GM10248 (cell line): ENCODE data around the gene SNX18.
"Not testable (repeated sequence)": the region's sequence is repeated elsewhere in the genome, so short reads cannot be mapped to it uniquely, and the experiment has no call there.

Experiments used
- CTCF ChIA-PET: fragments of 300-600 bp; sonication (Branson Sonifier 250); formaldehyde crosslinking; extraction: SDS; loops from one replicate; lab custom pipeline; 2021; ENCODE audit warnings: antibody characterized with exemption; lab: Yijun Ruan, JAX
- POLR2A ChIA-PET: fragments of 350-650 bp; sonication (Branson Sonifier 250); formaldehyde crosslinking; extraction: SDS; loops from one replicate; lab custom pipeline; 2020; ENCODE audit warnings: antibody characterized with exemption; lab: Yijun Ruan, JAX
- DNase-seq: peaks from one replicate; pipeline ENCODE4 v3.0.0; 2012; ENCODE audit errors: extremely low spot score
- TF ChIP-seq, protein P1 (sequence below): IDR thresholded peaks from 2 replicates; pipeline ENCODE4 v1.5.1; 2012; ENCODE audit warnings: mild to moderate bottlenecking, low read depth; ENCODE audit errors: extremely low read depth, missing control alignments, control extremely low read depth

SNX18 gene

DNA sequence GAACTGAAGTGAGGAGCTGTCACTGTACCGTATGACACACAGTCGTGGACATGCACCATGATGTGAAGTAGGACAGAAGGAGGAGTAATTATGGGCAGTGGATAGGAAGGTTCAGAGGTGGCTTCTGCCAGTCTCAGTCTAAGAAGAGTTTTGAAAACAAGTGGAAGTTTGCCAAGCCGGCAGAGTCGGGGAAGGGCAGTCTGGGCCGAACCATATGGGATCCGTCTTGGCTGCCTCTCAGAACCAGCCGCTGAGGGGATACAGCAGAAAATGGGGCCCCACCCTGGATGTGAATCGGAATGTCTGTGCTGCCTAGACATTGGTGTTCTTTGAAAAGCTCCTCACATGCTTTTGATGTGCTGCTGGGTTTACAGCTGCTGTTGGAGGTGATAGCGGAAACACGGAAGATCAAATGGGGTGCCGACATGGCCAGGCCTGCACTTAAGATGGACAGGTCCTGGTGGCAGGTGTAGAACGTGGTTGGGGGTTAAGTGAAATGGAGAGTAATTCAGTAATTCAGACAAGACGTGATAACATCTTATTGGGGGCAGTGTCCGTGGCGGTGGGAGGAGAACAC is 11.2 kb downstream of the SNX18 start:
- CTCF ChIA-PET, result interaction anchor here (1.0 to 6.2 kb wide), 4 partner anchors 11 to 339 kb away, joined by 3 to 33 read pairs (median 6); partner anchors contain the start of gene SNX18
- TF ChIP-seq, protein P1, sequence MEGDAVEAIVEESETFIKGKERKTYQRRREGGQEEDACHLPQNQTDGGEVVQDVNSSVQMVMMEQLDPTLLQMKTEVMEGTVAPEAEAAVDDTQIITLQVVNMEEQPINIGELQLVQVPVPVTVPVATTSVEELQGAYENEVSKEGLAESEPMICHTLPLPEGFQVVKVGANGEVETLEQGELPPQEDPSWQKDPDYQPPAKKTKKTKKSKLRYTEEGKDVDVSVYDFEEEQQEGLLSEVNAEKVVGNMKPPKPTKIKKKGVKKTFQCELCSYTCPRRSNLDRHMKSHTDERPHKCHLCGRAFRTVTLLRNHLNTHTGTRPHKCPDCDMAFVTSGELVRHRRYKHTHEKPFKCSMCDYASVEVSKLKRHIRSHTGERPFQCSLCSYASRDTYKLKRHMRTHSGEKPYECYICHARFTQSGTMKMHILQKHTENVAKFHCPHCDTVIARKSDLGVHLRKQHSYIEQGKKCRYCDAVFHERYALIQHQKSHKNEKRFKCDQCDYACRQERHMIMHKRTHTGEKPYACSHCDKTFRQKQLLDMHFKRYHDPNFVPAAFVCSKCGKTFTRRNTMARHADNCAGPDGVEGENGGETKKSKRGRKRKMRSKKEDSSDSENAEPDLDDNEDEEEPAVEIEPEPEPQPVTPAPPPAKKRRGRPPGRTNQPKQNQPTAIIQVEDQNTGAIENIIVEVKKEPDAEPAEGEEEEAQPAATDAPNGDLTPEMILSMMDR, result no peak
- POLR2A ChIA-PET, result no interaction called here
- no peak for DNase-seq

GRCh38 chr5:54529565-54529964 is 12.0 kb downstream of the SNX18 start:
- ChIA-PET CTCF (interaction anchor here (1.1 to 6.2 kb wide), 3 partner anchors 12 to 338 kb away, joined by 5 to 33 read pairs (median 8); partner anchors contain the start of gene SNX18), POLR2A (no interaction called here)
- no peak for DNase-seq
- TF ChIP-seq, protein P1, result no peak

DNA sequence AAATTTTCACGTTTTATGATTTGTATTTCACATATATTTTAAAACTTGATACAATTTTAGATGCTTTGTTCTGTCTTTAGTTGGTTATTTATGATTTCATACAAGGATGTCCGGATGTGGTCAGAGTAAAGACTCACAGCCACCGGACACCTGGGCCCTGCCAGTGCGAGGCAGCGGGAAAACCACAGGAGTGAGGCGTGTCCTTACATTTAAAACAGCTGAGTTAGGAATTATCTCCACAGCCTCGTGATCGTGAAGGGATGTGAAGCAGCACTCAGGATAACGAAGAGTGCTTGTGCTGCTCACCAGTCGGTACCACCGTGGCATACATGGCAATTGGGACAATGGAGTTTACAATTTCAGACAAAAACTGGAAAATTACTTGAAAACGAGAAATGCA is 14.0 kb downstream of the SNX18 start:
- ChIA-PET CTCF (no interaction called here), POLR2A (no interaction called here)
- DNase-seq, result no peak
- TF ChIP-seq, protein P1, result no peak

GRCh38 chr5:54533541-54534190 is 16.1 kb downstream of the SNX18 start:
- DNase-seq, result no peak
- POLR2A ChIA-PET, result no interaction called here
- CTCF ChIA-PET, result interaction anchor here (0.6 to 1.5 kb wide), 3 partner anchors 10 to 311 kb away, joined by 4 to 8 read pairs (median 6); no protein-coding TSS in a partner anchor
- TF ChIP-seq, protein P1, result no peak

- ChIA-PET POLR2A (no interaction called here), CTCF (interaction anchor here (0.6 to 1.5 kb wide), 2 partner anchors 145 to 310 kb away, joined by 4 to 6 read pairs; no protein-coding TSS in a partner anchor)
- TF ChIP-seq, protein P1, result no peak
- no peak for DNase-seq
These were observed 16.8 kb downstream of the SNX18 start for GRCh38 chr5:54534191-54535004.

DNA sequence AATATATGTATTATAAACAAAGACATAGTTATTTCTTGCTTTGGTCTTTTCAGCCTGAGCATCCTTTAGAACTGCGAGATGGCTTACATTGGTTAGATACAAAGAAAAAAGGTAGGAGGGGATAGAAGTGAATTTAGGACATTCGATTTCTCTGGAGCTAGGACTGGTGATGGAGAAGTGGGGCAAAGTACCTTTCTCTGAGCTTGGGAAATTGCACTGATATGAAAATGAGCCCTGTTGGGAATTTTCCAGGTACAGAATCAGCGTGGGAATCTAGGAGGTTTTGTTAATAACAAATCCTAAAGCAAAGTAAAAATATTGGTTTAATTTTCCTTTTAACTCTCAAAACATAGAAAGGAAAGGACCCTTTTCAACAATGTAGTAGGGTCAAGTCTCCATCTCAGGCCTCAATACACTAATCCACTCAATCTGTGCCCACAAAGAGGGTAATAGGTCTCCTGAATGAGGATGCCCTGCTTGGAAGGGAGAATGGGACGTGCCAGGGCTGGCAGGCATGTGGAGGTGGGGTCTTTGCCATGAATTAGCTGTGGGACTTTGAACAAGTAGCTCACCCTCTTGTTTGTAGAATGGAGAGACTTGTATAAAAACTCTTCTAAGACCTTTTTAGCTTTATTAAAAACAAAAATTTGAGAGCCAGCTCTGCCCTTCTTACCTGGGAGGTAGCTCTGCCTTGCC is 17.7 kb downstream of the SNX18 start:
- no peak for DNase-seq
- TF ChIP-seq, protein P1, result no peak
- POLR2A ChIA-PET, result no interaction called here
- CTCF ChIA-PET, result interaction anchor here (1.2 to 1.5 kb wide), 2 partner anchors 25 to 309 kb away, joined by 3 to 4 read pairs; no protein-coding TSS in a partner anchor

GRCh38 chr5:54536375-54536774 is 18.8 kb downstream of the SNX18 start:
- DNase-seq, POLR2A ChIA-PET: not testable (repeated sequence)
- CTCF ChIA-PET, result interaction anchor here (1.2 to 1.5 kb wide), 2 partner anchors 24 to 308 kb away, joined by 3 to 4 read pairs; no protein-coding TSS in a partner anchor

GRCh38 chr5:54536861-54537260 is 19.3 kb downstream of the SNX18 start:
- POLR2A ChIA-PET, DNase-seq: not testable (repeated sequence)
- CTCF ChIA-PET, result interaction anchor here (1.3 kb wide), 1 partner anchor 10 kb away, joined by 4 read pairs; no protein-coding TSS in a partner anchor
